ENCODE measurements around the gene TRIM73.
"Not testable (repeated sequence)": the region's sequence is repeated elsewhere in the genome, so short reads cannot be mapped to it uniquely, and the experiment has no call there.

DNA sequence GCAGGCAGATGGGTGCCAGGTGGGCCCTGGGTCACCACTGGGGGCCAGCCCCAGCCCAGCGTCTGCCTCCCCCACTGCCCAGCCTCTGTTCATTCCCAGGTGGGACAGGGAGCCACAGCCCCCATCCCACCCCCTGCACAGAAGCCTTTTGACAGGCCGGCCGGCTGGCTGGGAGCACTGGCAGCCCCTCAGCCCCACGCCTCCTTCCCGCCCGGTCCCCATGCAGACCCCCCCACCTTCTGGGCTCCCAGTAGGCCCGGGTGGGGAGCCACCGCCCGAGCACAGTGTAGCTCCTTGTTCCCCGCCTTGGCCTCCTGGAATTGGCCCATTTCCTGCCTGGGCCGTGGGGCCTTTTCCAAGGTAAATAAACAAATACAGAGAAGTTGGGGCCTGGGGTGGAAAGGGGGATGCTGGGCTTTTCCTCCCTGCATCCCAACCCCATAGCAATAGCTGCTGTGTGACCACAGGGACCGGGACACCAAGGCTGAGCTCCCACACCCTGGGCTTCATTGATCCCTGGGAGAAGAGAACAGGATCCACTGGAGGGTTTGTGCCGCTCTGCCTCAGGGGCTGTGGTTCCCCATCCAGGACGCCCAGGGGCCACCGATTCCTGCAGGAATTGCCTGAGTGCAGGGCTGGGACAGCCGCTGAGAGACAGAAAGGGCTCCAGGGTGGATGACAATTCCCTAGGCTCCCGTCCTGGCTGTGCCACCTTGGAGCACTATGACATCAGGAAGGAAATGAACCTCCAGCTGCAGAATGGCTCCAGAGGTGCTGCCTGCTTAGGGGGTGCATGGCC is 20.7 kb upstream of the TRIM73 start:
- TF ChIP-seq, protein P1, sequence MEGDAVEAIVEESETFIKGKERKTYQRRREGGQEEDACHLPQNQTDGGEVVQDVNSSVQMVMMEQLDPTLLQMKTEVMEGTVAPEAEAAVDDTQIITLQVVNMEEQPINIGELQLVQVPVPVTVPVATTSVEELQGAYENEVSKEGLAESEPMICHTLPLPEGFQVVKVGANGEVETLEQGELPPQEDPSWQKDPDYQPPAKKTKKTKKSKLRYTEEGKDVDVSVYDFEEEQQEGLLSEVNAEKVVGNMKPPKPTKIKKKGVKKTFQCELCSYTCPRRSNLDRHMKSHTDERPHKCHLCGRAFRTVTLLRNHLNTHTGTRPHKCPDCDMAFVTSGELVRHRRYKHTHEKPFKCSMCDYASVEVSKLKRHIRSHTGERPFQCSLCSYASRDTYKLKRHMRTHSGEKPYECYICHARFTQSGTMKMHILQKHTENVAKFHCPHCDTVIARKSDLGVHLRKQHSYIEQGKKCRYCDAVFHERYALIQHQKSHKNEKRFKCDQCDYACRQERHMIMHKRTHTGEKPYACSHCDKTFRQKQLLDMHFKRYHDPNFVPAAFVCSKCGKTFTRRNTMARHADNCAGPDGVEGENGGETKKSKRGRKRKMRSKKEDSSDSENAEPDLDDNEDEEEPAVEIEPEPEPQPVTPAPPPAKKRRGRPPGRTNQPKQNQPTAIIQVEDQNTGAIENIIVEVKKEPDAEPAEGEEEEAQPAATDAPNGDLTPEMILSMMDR (IDR thresholded peaks at IDR 0.05): not testable (repeated sequence)
- TF ChIP-seq POLR2A (IDR thresholded peaks at IDR 0.05): not testable (repeated sequence)
